CD14-positive monocyte (primary cell): ENCODE measurements around the gene ZNF44. TPM values are rescaled to one million over a fixed set of nuclear protein-coding genes. Genes with fewer than 3 reads are reported as not detected.

ENCODE experiments used
- DNase-seq, 3 donors: peaks; one replicate each; pipeline ENCODE4 v3.0.0-alpha.2; 2011 to 2022
- H2AFZ ChIP-seq: 2 replicates; pipeline ENCODE4 v1.6.0; 2012; ENCODE audit warnings: mild to moderate bottlenecking, low read depth, low read length, inconsistent platforms; ENCODE audit not compliant: insufficient read depth, poor library complexity, severe bottlenecking
- H3K27ac ChIP-seq, 2 donors: 1 replicate in 1 of 2; 2 replicates in 1 of 2; pipeline ENCODE4 v1.5.1; 2012 to 2013; ENCODE audit warnings: low read length in 2 of 2, control low read depth in 1 of 2, inconsistent platforms in 1 of 2, low read depth in 1 of 2, mild to moderate bottlenecking in 1 of 2
- H3K27me3 ChIP-seq, 2 donors: one replicate each; pipeline versions ENCODE4 v1.6.0 to v1.6.1; 2011 to 2013; ENCODE audit warnings: low read length in 2 of 2; ENCODE audit not compliant: control insufficient read depth in 2 of 2, insufficient read depth in 2 of 2
- H3K36me3 ChIP-seq, 2 donors: replicated peaks in 1 of 2; 1 replicate in 1 of 2; 2 replicates in 1 of 2; pipeline versions ENCODE4 v1.5.1 to v1.6.1; 2012 to 2013; ENCODE audit warnings: low read length in 2 of 2, control low read depth in 1 of 2, inconsistent platforms in 1 of 2, mild to moderate bottlenecking in 1 of 2; ENCODE audit not compliant: insufficient read depth in 2 of 2, control insufficient read depth in 1 of 2
- H3K4me1 ChIP-seq, 2 donors: 1 replicate in 1 of 2; 2 replicates in 1 of 2; pipeline versions ENCODE4 v1.5.1 to v1.6.1; 2012 to 2013; ENCODE audit warnings: low read length in 2 of 2, control low read depth in 1 of 2, inconsistent platforms in 1 of 2, mild to moderate bottlenecking in 1 of 2, moderate library complexity in 1 of 2; ENCODE audit not compliant: insufficient read depth in 2 of 2, control insufficient read depth in 1 of 2
- H3K4me2 ChIP-seq: replicated peaks from 2 replicates; pipeline ENCODE3; 2012; ENCODE audit warnings: low read length, moderate library complexity, mild to moderate bottlenecking; ENCODE audit not compliant: poor library complexity, severe bottlenecking; ENCODE audit errors: extremely low read depth
- H3K4me3 ChIP-seq, 3 experiments: fragments of 200-600 bp in 1 of 3; sonication (generic) in 1 of 3; replicated peaks in 1 of 3; 1 replicate in 2 of 3; 2 replicates in 1 of 3; pipeline ENCODE4 v1.5.1; 2011 to 2013; ENCODE audit warnings: low read length in 3 of 3, mild to moderate bottlenecking in 3 of 3, control low read depth in 2 of 3, low read depth in 2 of 3, inconsistent platforms in 1 of 3, moderate library complexity in 1 of 3
- H3K79me2 ChIP-seq: 2 replicates; pipeline ENCODE4 v1.6.0; 2012; ENCODE audit warnings: mild to moderate bottlenecking, control low read depth, inconsistent platforms, low read length, moderate library complexity; ENCODE audit not compliant: insufficient read depth
- H3K9ac ChIP-seq: 2 replicates; pipeline ENCODE4 v1.6.0; 2017; ENCODE audit warnings: low read length, mild to moderate bottlenecking; ENCODE audit not compliant: insufficient read depth, poor library complexity, severe bottlenecking
- H3K9me3 ChIP-seq, 2 donors: replicated peaks in 1 of 2; 1 replicate in 1 of 2; 2 replicates in 1 of 2; pipeline versions ENCODE4 v1.5.1 to v1.6.1; 2012 to 2013; ENCODE audit warnings: low read length in 2 of 2, control low read depth in 1 of 2; ENCODE audit not compliant: control insufficient read depth in 1 of 2, insufficient read depth in 1 of 2
- H4K20me1 ChIP-seq: 2 replicates; pipeline ENCODE4 v1.6.0; 2012; ENCODE audit warnings: mild to moderate bottlenecking, low read length, control low read depth, moderate library complexity; ENCODE audit not compliant: insufficient read depth
- H3K27ac Mint-ChIP-seq, 7 donors: one replicate each; pipeline ENCODE4 v1.8.0; 2020; ENCODE audit warnings: mild to moderate bottlenecking in 7 of 7, mixed read lengths in 7 of 7, moderate library complexity in 6 of 7, inconsistent platforms in 2 of 7
- H3K27me3 Mint-ChIP-seq, 3 donors: one replicate each; pipeline ENCODE4 v1.8.0; 2021 to 2022; ENCODE audit warnings: low read depth in 3 of 3, mild to moderate bottlenecking in 3 of 3, mixed read lengths in 3 of 3, moderate library complexity in 3 of 3, inconsistent platforms in 1 of 3
- H3K36me3 Mint-ChIP-seq, 2 donors: one replicate each; pipeline ENCODE4 v1.8.0; 2020; ENCODE audit warnings: mixed read lengths in 2 of 2, inconsistent platforms in 1 of 2, mild to moderate bottlenecking in 1 of 2
- H3K4me1 Mint-ChIP-seq: one replicate; pipeline ENCODE4 v1.8.0; 2020; ENCODE audit warnings: mild to moderate bottlenecking, mixed read lengths
- H3K4me3 Mint-ChIP-seq, 2 donors: one replicate each; pipeline ENCODE4 v1.8.0; 2020; ENCODE audit warnings: mild to moderate bottlenecking in 2 of 2, mixed read lengths in 2 of 2, moderate library complexity in 1 of 2
- H3K9me3 Mint-ChIP-seq, 7 donors: one replicate each; pipeline ENCODE4 v1.8.0; 2020 to 2022; ENCODE audit warnings: mixed read lengths in 7 of 7, mild to moderate bottlenecking in 6 of 7, moderate library complexity in 6 of 7, inconsistent platforms in 2 of 7
- WGBS: methylation state at CpG from one replicate; pipeline ENCODE4 v1.1.5; 2013; ENCODE audit warnings: missing lambda C conversion rate; ENCODE audit not compliant: insufficient coverage; 5-methylcytosine and 5-hydroxymethylcytosine counted together
- intact Hi-C, 2 donors: fragments of 100-400 bp; cut with micrococcal nuclease; formaldehyde crosslinking; loops; one replicate each; pipeline versions ENCODE4 v1.15.0 to v1.15.1; 2023
- polyA plus RNA-seq, 3 donors: library from polyadenylated mRNA; depleted of rRNA in 1 of 3; unstranded in 2 of 3; stranded (reverse) in 1 of 3; fragments of 300-500 nt in 2 of 3; fragments of >200 nt in 1 of 3; fragmentation: Illumina TruSeq in 2 of 3; gene quantifications; 1 replicate in 2 of 3; 2 replicates in 1 of 3; pipeline ENCODE4 v1.2.3, GENCODE V29; 2012 to 2021
- TF ChIP-seq, protein P1 (sequence below): fragments of 200-600 bp; IDR thresholded peaks from one replicate; pipeline ENCODE4 v1.8.0; 2022; ENCODE audit warnings: antibody characterized with exemption, mild to moderate bottlenecking

The ZNF44 gene
- polyA plus RNA-seq, 3 donors: 6.7 to 10.1 (median 9.7) TPM

DNA sequence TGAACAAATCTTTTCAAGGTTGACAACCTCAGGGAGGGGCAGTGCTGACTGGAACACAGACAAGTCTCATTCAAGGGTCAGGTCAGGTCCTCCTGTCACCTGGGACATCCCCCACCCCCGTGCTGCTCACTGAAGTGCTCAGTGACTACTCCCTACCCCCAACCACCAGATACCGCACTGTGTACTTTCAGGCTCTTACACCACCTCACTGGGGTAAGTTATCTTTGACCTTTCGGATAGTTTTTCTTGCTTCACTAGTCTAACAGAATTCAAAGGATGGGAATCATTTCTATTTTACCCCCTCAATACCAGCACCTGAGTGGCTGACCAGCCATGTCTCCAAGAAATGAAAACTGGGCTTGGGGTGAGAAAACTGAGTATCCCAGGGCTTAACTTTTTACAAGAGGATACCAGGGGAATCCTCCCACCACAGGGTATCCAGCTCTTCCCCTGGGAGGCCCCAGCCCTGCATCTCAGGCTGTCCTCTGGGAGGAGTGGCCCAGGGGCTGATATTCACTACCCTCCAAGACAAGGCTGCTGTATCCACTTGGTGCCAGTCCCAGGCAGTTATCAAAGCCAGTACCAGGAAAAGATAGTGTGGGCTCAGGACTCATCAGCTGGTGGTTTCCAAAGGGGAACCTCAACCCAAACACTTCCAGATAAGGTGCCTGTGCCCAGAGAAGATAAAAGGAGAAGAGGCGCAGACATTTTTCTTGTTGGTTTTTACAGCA, 36.7 kb upstream of the ZNF44 start:
- WGBS: no CpG with 5 or more reads among the region's 4 CpGs
- H3K9ac ChIP-seq: no peak overlapping the region
- intact Hi-C loops: loop anchor here (5.0 kb wide), 1 partner anchor 39 kb away; the partner anchor contains the start of gene ZNF44 (in 2 of the 2)

DNA sequence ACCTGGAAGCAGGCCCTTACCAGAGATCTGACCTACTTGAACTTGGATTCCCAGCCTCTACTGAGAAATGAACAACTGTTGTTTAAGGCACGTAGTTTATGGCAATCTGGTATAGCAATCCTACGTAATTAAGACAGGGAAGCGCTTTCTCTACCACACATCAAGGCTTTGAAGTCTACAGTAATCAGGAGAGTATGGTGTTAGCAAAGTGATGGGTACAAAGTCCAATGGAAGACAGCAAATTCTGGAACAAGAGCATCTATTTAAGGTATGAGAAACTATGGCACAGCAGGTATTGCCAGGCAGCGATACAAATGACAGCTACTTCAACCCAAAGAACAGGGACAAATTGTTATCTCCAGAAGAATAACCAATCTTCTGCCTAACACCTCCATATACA, 35.7 kb upstream of the ZNF44 start:
- Mint-ChIP-seq H3K4me3 (no peak overlapping the region), H3K27ac (no peak overlapping the region), H3K4me1 (peaks cover 20% of the 10 kb centered on the region)

More for the DNA sequence above, 36.7 kb upstream of the ZNF44 start:
- peaks cover 0 to 11% (median 6%) of the 10 kb centered on the region in 7 donors for H3K9me3 Mint-ChIP-seq
- Histone ChIP-seq H3K4me3 (no peak overlapping the region), H3K36me3 (no peaks in the 10 kb centered on the region), H3K4me1 (peaks cover 15 to 16% of the 10 kb centered on the region in 2 donors), H3K4me2 (no peak overlapping the region), H3K27ac (no peak overlapping the region), H2AFZ (no peak overlapping the region), H3K79me2 (no peaks in the 10 kb centered on the region), H4K20me1 (no peaks in the 10 kb centered on the region), H3K9me3 (peaks cover 0 to 6% of the 10 kb centered on the region in 2 donors), H3K27me3 (no peaks in the 10 kb centered on the region)
- DNase-seq: peak in 1 of 3 donors; percentile 18
- H3K36me3 Mint-ChIP-seq: peaks cover 0 to 3% of the 10 kb centered on the region in 2 donors
- TF ChIP-seq, protein P1, sequence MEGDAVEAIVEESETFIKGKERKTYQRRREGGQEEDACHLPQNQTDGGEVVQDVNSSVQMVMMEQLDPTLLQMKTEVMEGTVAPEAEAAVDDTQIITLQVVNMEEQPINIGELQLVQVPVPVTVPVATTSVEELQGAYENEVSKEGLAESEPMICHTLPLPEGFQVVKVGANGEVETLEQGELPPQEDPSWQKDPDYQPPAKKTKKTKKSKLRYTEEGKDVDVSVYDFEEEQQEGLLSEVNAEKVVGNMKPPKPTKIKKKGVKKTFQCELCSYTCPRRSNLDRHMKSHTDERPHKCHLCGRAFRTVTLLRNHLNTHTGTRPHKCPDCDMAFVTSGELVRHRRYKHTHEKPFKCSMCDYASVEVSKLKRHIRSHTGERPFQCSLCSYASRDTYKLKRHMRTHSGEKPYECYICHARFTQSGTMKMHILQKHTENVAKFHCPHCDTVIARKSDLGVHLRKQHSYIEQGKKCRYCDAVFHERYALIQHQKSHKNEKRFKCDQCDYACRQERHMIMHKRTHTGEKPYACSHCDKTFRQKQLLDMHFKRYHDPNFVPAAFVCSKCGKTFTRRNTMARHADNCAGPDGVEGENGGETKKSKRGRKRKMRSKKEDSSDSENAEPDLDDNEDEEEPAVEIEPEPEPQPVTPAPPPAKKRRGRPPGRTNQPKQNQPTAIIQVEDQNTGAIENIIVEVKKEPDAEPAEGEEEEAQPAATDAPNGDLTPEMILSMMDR: no peak
- H3K4me3 Mint-ChIP-seq: no peak overlapping the region
- H3K4me1 Mint-ChIP-seq: peaks cover 20% of the 10 kb centered on the region
- no peak overlapping the region for H3K27ac Mint-ChIP-seq
- H3K27me3 Mint-ChIP-seq: peaks cover 0 to 2% (median 0%) of the 10 kb centered on the region in 3 donors

More for the DNA sequence above, 35.7 kb upstream of the ZNF44 start:
- Histone ChIP-seq H3K27ac (no peak overlapping the region), H3K4me2 (no peak overlapping the region), H2AFZ (no peak overlapping the region), H3K36me3 (no peaks in the 10 kb centered on the region), H4K20me1 (no peaks in the 10 kb centered on the region), H3K9me3 (peaks cover 6 to 10% of the 10 kb centered on the region in 2 donors), H3K4me1 (peaks cover 15 to 16% of the 10 kb centered on the region in 2 donors), H3K9ac (no peak overlapping the region), H3K4me3 (no peak overlapping the region), H3K79me2 (no peaks in the 10 kb centered on the region), H3K27me3 (no peaks in the 10 kb centered on the region)
- intact Hi-C loops: loop anchor here (5.0 kb wide), 1 partner anchor 38 kb away; the partner anchor contains the start of gene ZNF44 (in 2 of the 2)
- TF ChIP-seq, protein P1: no peak
- peaks cover 1 to 3% of the 10 kb centered on the region in 2 donors for H3K36me3 Mint-ChIP-seq
- H3K27me3 Mint-ChIP-seq: peaks cover 0 to 2% (median 0%) of the 10 kb centered on the region in 3 donors
- H3K9me3 Mint-ChIP-seq: peaks cover 0 to 18% (median 12%) of the 10 kb centered on the region in 7 donors
- 100% methylated on average over 1 of the region's 4 CpGs for WGBS
- DNase-seq: no peak
